NCI-H510A (cell line): ENCODE data around the gene ARFGEF3.
"Not testable (repeated sequence)": the region's sequence is repeated elsewhere in the genome, so short reads cannot be mapped to it uniquely, and the experiment has no call there.

Experiments used
- DNase-seq: peaks from one replicate; lab custom pipeline; 2025; lab: John Stamatoyannopoulos, UW

ARFGEF3 gene

GRCh38 chr6:138272533-138273315 is 111.0 kb downstream of the ARFGEF3 start:
- DNase-seq, result no peak

- no peak for DNase-seq
Measured at GRCh38 chr6:138275976-138276375, 114.2 kb downstream of the ARFGEF3 start.

DNA sequence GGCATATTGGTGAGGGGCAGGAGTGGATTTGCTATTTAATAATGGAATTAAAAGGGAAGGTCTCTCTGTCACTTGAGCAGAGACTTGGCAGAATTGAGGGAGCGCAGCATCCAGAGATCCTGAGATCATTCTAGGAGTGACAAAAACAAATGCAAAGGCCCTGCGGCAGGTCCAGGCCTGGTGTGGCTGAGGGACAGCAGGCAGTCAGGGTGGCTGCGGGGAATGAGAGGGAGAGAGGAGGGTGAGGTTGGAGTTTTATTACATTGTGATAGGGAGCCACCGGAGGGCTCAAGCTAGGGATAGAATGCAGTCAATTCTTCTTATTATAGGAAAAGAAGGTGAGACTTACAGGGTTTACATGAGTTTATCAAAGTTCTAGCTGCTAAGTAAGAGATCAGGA is 116.1 kb downstream of the ARFGEF3 start:
- DNase-seq, result no peak

DNA sequence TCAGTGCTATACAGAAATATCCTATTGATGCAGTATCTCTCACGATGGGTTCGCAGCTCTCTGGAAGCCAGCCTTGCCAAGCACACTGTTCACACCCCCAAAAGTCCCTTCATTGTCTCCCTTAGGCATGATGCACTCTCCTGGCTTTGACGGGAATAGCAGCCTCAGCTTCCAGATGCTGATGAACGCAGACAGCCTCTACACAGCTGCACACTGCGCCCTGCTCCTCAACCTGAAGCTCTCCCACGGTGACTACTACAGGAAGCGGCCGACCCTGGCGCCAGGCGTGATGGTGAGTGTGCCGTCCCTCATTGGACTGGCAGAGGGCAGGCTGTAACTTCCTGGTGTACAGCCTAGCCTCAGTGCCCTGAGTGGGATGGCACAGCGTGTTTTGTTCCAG is 116.6 kb downstream of the ARFGEF3 start:
- DNase-seq, result no peak

- DNase-seq, result no peak
Measured at GRCh38 chr6:138285800-138286199, 124.1 kb downstream of the ARFGEF3 start.

- DNase-seq, result no peak
Measured at GRCh38 chr6:138286698-138287097, 125.0 kb downstream of the ARFGEF3 start.

DNA sequence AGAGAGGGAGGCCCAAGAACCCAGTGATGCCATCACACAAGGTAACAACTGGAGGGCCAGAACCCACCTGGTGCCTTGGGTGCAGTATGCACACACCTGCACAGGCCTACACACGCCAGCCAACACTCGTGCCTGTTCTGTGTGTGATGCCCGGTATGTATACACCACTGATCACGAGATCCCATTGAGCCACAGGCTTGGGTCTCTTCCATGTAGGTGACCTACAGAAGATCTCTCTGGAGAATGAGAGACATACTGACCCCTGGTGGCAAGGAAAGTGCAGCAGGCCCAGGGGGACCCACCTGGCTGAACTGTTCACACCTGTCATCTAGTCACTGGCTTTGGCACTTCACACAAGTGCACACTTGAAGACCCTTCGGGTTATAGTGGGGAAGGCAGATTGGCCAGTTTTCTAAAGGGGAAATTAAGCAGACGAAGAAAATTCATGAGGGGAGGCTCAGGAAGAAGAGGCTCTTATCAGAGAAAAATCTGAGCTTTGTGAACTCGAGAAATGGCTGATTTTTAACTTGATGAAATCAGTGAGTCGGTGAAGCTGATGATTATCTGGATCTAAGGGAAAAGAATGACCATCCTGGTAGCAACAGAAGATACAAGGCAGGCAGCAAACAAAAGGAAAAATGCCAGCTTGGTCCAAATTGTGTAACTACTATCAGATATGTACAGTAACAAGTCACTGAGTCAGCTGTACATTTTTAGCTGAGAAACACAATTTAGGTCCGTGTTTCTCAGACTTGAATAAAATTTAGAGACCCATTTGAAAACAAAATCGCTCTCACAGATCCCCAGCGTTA is 125.6 kb downstream of the ARFGEF3 start:
- DNase-seq, result peak; percentile 47

DNA sequence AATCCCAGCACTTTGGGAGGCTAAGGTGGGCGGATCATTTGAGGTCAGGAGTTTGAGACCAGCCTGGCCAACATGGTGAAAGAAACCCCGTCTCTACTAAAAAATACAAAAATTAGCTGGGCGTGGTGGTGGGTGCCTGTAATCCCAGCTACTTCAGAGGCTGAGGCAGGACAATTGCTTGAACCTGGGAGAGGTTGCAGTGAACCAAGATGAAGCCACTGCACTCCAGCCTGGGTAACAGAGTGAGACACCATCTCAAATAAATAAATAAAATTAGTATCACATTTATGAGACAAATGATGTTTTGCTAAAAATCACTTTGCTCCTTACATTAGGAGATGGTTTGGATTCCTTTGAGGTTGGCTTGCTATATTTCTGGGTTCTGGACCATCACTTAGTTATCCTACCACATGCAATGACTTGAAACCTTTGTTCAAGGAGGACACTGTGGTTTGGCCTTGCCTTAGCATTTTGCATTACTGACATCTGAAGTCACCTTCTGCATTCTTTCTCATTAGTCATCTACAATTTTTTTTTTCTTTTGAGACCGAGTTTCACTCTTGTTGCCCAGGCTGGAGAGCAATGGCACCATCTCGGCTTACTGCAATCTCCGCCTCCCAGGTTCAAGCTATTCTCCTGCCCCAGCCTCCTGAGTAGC is 126.8 kb downstream of the ARFGEF3 start:
- DNase-seq, result not testable (repeated sequence)

DNA sequence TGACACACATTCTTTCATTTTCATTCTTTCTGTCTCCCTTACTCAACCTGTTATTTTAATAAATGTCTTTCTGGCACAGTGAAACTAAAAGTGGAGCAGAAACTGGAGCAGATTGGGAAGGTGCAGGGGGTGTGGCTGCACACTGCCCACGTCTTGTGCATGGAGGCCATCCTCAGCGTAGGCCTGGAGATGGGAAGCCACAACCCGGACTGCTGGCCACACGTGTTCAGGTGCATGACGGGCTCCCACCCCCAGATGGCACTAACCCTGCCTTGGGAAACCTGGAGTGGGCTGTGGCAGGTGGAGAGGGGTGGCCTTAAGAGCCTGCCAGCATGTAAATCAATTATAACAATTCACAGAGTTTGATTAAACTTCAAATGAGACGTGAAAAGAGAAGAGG is 128.0 kb downstream of the ARFGEF3 start:
- no peak for DNase-seq

GRCh38 chr6:138290423-138290962 is 128.8 kb downstream of the ARFGEF3 start:
- DNase-seq, result no peak

DNA sequence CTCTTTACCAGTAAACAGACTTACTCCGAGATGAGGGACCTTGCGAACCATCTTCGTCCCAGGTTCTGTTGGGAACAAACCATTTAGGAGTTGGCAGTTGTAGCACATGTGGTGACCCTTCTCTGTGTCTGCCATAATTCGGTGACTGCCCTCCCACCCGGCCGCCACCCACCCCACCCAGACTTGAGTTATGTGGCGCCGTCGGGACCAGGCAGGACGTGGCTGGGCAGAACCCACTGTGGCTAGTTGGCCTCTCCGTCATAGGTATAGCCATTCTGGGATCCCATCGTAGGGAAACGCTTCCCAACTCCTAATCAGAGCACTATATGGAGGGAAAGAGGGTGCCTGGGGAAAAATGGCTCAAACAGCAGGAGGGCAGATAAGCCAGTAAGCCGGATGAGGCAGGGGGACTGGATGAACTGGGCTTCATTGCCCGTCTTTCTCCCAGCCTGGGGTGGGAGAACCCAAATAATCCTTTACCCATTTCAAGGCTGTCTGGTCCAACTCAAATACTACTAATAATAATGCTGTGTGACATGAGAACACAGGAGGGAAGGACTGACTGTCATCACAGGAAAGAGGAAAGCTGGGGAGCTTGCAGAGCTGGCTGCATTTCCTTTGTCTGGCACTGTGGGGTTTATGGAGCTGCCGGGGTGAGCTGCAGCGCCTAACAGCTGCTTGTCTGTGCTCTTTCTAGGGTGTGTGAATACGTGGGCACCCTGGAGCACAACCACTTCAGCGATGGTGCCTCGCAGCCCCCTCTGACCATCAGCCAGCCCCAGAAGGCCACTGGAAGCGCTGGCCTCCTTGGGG is 129.5 kb downstream of the ARFGEF3 start:
- no peak for DNase-seq

GRCh38 chr6:138291849-138292181 is 130.1 kb downstream of the ARFGEF3 start:
- DNase-seq, result no peak

GRCh38 chr6:138292482-138292881 is 130.7 kb downstream of the ARFGEF3 start:
- no peak for DNase-seq

- DNase-seq, result no peak
Measured at GRCh38 chr6:138293428-138294395, 132.0 kb downstream of the ARFGEF3 start.

GRCh38 chr6:138296381-138296780 is 134.6 kb downstream of the ARFGEF3 start:
- DNase-seq, result no peak

GRCh38 chr6:138296786-138297185 is 135.0 kb downstream of the ARFGEF3 start:
- DNase-seq, result no peak

- DNase-seq, result no peak
Measured at GRCh38 chr6:138297761-138298298, 136.1 kb downstream of the ARFGEF3 start.

DNA sequence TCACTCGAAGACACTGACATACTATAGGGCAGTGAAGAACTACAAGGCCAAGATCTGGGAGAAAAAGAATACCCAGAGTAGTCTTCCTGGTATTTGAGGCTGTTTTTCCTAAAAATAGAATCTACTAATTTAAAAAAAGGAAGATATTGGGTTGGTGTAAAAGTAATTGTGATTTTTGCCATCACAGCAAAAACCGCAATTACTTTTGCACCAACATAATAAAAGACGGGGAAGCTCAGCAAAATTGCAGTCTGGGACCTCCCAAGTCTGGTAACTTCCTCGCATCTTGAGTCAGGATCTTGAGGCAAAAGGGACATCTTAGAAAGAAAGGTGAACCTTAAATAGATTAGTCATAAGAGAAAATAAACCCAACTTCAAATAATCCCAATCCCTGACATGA is 138.7 kb downstream of the ARFGEF3 start:
- DNase-seq, result no peak

GRCh38 chr6:138302554-138302953 is 140.8 kb downstream of the ARFGEF3 start:
- DNase-seq, result no peak

DNA sequence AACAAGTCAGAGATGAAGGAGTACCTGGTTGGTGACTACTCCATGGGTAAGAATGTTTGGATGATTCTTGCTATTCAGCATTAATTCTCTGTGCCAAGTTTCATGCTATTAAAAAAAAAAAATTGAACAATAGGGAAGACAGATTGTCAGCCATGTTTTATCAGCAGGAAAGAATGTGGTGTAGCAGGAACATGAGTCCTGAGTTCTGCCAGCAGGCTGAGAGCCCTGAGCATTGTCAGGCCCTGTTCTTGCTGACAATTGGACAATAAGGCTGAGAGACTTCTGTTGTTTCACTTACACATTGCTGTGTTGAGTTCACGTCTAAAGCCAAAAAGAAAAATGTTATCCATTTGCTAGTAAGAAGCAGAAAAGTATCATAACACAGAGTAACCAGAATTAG is 145.6 kb downstream of the ARFGEF3 start:
- no peak for DNase-seq
